DMS79 treated with DMSO at 0.1 percent for 48 hours (cell line): ENCODE data around the gene ARHGEF28.

Source experiments
- DNase-seq: peaks from one replicate; lab custom pipeline; 2025; lab: John Stamatoyannopoulos, UW

Gene ARHGEF28

DNA sequence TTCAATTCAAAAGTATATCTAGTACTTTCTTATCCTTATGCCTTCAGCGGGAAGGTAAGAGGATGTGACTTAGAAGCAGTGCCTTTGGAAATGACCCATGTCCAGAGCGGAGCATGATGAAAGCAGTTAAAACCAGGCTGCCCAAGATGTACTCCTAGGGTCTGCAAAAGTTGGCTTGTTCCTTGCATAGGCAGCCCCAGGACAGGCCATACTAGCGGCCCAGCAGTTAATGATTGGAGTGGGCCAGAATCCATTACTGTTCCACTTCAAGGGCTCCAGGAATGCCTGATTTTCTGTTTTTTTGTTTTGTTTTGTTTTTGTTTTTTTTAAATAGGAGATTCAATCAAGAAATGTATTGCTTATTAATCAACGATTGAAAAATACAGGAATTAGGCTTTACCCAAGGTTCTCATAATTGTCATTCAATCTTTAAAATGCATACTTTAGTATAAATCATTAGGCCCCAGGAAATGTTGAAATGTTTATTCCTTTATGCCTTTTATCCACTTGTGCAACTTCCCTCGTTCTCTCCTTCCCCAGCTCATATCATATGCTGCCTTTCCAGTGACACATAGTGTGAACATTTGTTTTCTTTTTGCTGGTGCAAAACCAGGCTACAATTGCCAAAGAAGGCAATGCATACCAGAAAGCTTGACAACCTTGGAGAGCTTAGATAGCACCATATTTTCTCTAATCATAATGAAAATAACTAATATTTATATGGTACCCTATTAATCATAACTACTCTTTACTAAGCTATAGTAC is 190.8 kb downstream of the ARHGEF28 start:
- no peak for DNase-seq

DNA sequence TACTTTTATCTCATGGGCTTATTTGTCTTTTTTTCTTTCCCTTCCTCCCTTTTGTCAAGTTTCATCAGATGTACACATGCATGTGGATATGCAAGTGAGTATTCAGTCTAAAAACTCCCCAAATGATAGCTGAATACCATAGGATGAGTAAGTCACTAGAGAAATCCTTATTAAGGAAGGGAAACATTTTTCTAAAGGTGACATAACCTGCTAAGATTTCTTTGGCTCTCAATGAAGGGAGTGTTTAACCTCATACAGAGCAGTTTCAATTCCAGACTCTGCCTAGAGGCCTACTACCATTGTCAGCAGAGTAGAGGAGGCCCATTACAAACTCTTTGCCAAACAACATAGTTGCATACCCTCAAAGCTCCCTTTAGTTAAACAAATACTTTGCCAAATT is 192.4 kb downstream of the ARHGEF28 start:
- DNase-seq = no peak

DNA sequence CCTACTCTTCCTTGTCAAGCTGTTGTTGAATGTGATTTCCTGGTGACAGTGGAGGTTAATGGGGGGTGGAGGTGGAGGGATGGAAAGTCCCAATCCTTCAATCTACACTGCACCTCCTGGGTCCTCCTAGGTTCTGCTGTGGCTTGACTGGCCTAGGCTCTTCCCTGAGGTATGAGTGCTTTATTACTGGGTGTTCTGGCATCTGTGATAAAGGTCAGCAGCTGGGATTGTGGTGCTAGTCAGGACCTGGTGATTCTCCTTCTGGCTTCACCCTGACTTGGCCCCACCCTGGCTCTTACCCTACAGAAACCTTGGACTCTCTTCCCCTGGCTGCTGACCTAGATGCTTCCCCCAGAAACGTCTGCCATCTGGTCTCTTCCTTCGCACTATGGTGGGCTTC is 194.3 kb downstream of the ARHGEF28 start:
- DNase-seq = no peak

DNA sequence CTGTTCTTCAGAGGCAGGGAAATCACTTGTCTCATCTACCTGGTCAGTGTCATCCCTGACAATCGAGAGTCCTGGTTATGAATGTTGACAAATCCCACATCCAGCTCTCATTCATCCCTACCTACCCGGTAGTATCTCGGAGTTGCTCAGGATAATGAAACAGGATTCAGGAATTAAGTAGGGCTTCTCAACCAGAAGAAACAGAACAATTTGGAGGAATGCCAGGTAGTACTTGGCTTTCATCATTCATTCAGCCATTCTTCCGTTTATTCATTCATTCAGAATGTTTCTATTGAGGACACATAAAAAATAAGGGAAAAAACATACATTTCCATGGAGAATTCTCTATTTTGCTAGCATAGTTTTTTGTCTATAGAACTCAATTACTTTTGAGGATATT is 195.0 kb downstream of the ARHGEF28 start:
- DNase-seq = no peak

DNA sequence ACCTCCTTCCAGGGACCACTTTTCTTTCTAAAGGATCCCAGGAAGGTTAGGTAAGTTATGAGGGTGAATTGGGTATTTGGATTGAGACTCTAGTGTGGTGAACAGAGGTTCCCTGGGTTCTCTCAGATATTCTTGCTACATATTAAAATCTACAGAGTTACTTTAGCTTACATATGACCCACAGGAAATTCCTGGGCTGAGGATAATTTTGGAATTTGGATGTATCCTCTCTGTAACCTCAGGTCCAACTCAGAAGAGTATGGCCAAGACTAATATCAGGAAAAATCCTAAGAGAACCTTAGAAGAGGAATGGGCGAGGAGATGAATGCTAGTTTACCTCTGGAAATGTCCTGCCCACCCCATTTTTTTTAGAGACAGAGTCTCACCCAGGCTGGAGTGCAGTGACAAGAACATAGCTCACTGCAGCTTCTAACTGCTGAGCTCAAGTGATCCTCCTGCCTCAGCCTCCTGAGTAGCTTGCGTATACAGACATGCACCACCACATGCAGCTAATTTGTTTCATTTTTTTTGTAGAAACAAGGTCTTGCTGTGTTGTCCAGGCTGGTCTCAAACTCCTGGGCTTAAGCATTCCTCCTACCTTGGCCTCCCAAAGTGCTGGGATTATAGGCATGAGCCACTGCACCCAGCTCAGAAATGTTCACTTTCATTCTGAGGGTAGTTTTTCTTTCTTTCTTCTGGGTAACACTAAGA is 196.4 kb downstream of the ARHGEF28 start:
- no peak for DNase-seq

DNA sequence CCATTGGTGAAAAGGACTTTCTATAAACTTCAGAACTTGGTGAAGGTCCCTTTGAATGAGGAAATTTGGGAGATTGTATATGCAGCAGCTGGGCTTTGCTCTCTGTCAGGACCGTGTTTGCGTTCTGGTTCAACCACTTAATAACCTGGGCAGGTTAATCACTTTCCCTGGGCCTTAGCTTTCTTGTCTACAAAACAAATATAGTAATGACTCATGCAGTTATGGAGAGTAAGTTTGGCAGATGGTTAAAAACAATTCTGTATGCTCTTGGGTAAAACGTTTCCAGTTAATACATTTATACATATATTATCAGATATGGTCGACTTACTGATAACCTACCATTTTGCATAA is 197.0 kb downstream of the ARHGEF28 start:
- DNase-seq = peak; percentile 25

DNA sequence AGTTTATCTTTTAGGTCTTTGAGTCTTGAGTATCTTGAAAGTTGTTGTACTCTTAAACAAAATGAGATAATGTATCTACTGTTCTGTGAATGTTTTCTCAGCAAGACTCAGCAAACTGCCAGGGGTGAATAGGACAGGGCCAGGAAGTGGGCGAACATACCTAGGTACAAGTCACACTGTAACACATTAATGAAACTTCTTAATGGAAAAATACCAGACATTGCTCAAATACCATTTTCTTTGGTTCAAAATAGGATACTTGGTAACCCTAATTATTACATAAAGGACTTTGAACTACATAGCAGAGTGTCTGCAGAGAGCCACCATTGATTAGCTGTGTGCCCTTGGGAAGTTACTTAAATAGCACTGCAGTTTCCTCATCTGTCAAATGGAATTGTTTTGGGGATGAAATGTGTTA is 197.5 kb downstream of the ARHGEF28 start:
- no peak for DNase-seq

DNA sequence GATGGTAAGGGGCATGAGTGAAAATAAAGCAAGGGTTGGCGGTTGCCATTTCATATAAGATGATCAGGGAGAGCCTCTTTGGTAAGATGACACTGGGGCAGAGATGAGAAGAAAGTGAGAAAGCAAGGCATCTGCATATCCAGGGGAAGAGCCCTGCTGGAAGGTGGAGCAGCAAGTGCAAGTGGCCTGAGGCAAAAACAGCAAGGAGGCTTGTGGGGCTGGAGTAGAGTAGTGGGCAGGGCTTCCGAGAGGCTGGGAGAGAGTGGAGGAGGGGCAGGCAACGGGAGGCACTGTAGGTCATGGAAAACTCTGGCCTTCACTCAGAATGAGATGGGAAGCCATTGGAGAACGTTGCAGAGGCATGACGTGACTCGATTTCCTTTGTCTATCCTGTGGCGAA is 199.2 kb downstream of the ARHGEF28 start:
- no peak for DNase-seq

DNA sequence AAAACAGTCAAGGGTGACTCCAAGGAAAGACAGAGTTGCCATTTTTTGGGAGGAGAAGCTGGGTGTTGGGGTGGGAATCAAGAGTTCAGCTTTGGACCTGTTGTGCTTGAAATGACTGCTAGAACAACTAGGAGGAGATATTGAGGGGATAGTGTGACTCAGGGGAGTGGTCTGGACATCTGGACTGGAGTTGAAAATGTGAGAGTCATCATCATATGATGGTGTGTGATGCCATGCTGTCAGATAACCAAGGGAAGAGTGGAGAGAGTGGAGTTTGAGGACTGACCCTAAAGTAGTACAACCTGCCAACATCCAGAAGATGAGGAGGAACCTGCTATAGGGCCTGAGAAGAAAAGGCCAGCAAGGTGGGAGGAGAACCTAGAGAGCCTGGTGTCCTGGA is 199.7 kb downstream of the ARHGEF28 start:
- DNase-seq = no peak

DNA sequence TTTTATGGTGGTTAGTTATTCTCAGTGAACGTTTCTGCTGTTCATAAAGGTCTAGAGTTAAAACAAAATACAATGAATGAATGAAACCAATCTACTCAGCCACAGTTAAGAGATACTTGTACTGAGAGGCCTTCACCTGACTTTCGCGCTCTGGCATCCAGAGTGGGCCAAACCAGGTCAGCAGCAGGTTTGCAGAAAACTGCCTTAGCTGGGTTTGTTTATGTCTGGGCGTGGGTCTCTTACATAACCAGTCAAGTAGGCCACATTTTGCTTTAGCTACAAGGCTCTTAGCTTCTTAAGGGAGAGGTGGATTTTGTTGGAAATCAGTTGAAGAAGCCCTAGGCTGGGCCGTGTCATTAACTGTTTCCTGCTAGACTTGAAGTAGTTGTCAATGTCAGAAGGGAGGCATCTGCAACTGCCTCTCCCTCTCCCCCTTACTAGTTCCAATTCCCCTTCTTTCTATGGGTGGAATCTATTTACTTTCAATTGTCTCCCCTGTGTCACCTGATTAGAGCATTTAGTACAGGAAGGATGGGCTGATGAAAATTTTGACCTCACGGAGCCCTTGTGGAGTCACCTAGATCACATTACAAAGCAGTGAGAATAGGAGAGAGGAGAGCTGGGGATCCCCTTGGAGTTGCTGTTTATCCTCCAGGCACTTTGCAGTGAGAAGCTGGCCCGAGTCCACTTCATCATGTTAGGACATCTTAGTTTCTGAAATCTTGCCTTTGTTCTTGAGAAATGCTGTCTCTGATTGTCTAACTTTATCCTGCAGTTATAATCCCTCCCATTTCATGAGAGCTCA is 200.5 kb downstream of the ARHGEF28 start:
- DNase-seq = peak; percentile 48

DNA sequence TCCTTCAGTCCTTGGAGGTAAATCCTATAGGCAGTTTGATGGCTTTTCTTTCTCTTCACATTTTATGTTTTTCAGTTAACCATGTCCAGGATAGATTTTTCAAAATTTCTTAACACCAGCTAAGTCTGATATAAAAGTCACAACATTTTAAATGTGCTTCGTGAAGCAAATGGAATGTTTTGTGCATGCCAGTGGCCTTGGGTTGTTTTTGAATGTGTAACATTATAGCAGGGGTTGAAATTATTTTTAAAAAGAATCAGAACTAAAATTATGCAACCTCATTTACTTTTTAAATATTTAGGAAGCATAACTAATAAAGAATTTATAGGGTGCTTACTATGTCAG is 201.1 kb downstream of the ARHGEF28 start:
- no peak for DNase-seq

DNA sequence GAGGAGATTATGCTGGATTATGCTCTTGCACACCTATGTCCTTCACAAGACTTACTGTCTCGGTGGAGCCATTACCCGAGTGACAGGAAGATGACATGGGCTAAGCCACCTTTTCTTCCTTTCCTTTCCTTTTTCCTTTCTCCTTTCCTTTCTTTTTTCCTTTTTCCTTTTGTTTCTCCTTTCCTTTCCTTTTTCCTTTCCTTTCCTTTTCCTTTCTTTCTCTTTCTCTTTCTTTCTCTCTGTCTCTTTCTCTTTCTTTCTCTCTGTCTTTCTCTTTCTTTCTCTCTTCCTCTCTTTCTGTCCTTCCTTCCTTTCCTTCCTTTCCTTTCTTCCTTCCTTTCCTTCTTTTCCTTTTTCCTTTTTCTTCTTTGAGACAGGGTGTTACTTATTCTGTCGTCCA is 202.5 kb downstream of the ARHGEF28 start:
- DNase-seq = no peak

DNA sequence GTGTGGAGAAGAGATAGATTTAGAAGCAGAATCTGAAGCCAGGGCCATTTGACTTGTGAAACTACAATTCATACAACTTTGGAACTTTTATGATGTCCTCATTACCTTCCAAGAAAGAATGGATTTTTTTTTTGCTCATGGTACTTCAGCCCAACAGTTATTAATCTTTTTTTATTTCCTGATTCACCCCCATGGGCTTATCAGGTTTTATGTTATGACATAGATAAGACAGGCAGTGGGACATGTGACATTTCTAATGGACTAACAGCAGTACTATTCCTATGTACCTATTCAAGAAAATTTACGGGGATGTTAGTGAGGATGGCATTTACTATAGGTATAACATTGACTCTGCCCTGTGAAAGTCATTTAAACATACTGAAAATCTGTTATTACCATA is 204.7 kb downstream of the ARHGEF28 start:
- no peak for DNase-seq

DNA sequence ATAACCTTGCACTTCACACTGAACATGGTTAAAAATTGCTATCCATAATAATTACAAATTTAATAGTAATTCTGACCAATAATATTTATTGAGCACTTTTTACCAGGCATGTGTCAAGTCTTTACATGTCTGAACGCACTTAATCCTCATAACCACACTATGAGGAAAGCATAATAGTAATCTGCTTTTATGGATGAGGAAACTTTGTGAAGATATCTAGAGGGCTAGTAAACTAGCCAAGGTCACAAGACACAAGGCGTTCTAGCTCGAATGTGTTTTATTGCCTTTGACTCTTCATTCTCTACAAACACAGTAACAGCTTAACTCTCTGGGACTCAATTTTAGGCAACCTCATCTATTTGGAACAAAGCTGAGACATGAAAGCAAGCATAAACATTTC is 205.1 kb downstream of the ARHGEF28 start:
- no peak for DNase-seq

DNA sequence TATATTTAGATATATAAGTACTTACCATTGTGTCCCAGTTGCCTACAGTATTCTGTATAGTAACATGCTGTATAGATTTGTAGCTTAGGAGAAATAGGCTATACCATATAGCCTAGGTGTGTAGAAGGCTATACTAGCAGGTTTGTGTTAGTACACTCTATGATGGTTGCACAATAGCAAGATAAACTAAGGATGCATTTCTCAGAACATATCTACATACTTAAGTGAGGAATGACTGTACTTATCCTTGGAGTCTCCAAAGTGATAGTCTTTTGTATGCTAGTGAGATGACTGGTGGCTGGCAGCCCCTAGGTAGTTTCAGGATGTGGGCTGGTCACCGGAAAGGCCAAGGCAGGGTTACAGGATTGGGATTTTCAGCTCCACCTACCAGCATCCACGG is 208.7 kb downstream of the ARHGEF28 start:
- no peak for DNase-seq

DNA sequence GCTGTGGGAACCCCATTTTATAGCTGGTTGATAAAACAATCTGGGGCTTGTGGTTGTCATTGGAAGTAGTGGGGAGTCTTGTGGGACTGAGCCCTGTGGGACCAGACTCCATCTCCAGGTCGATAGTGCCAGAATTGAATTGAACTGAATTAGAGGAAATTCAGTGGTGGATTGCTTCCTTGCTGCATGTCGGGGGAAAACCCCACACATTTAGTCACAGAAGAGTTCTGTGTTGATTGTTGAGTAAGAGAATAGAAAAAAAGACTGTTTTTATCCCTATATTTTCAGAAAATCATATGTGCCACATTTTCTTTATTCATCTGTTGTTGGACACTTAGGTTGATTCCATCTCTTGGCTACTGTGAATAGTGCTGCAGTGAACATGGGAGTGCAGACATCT is 209.7 kb downstream of the ARHGEF28 start:
- no peak for DNase-seq

DNA sequence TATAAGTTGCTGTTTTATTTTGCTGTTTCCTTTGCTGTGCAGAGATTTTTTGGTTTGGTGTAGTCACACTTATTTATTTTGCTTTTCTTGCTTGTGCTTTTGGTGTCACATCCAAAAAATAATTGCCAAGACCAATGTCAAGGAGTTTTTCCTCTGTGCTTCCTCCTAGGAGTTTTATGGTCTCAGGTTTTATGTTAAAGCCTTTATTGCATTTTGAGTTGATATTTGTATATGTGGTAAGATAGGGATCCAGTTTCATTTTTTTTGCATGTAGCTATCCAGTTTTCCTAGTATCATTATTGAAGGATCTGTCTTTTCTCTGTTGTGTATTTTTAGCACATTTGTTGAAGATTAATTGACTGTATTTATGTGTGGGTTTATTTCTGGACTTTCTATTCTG is 210.6 kb downstream of the ARHGEF28 start:
- no peak for DNase-seq

DNA sequence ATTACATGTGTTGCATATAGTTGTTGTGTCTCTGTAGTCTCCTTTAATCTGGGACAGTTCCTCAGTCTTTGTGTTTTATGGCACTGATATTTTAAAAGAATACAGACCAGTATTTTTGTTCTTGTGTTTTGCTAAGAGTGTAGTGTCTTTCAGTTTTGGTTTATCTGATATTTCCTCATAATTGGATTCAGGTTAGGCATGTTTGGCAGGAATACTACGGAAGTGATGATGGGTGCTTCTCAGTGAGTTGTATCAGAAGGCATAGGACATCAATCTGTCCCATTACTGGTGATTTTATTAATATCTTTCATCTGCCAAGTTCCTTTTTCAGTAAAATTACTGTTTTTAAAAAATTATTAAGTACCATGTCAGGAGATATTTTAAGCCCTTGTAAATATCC is 212.9 kb downstream of the ARHGEF28 start:
- no peak for DNase-seq

DNA sequence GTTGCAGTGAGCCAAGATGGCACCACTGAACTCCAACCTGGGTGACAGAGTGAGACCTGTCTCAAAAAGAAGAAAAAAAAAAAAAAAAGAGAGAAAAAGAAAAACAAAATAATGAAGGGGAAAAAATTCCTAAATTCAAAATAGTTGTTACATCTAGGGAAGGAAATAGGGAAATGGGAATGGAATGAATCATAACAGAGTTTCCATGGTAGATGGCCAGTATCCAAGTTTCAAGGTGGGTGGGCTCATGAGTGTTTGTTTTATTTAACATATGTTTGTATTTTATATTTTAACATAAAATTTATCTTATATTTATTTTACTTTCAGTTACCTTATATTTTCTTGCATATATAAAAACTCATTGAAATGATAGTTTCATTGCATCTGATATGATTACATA is 215.6 kb downstream of the ARHGEF28 start:
- no peak for DNase-seq

DNA sequence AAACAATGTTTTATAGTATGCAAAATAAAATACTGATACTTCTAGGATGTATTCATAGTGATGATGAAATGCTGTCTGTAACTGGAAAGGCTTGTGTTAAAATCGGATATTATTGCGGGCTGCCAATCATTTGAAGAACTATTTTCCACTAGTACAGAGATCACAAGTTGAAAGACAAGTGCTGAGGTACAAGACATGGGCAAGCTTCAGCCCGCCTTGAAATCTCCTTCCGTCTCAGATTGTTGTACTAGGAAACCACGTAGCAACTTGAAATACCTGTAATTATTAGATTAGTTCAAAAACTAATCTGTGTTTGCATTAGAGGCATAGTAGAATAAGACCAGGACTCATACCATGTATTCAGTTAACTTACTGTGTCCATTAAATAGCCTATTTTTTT is 218.2 kb downstream of the ARHGEF28 start:
- no peak for DNase-seq

DNA sequence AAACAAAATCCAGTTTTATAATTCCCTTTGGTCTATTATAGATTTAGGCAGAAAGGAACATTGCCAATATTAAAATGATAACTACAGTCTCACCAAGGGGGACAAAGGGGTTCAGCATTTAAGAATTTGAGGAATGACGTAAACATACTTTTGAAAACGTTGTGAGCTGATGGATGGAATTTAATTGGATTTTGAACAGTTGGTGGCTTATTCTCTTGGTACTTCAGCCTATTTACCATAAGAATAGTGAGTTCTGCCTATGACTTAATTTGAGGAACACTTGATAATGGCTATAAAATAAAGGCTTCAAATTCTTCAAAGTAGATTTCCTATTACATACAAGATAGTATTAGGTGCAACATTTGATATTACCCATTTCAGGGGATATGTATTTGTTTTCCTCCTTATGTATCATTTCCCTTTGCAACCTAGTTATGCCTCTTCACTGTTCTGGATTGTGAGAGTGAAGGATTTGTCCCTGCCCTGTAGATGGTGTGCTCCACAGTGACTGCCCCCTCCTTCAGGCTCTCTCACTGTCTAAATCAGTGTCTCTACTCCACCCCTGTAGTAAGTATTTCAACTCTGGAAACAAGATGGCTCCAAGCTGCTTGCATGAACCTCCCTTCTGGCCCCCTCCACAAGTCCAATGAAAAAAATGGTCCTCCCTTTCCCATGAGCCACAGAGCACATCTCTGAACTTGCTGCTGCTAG is 225.6 kb downstream of the ARHGEF28 start:
- DNase-seq = no peak

DNA sequence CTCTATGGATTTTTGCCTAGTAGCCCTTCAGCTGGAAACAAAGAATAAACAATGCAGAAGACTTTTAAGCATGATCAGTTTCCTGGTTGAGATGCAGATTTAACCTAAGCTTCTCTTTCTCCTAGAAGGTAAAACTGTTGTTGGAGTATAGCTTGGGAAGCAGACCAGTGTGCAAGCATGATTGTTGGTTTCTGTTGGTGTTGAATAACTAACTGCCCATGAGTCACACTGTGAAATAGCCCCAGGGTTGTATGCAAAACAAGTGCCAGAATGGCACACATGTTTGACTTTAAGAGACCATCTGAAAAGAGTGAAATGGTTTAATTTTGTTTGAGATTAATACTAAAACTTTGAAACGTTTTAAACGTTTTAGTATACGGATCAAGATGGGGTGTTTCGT is 227.1 kb downstream of the ARHGEF28 start:
- no peak for DNase-seq

DNA sequence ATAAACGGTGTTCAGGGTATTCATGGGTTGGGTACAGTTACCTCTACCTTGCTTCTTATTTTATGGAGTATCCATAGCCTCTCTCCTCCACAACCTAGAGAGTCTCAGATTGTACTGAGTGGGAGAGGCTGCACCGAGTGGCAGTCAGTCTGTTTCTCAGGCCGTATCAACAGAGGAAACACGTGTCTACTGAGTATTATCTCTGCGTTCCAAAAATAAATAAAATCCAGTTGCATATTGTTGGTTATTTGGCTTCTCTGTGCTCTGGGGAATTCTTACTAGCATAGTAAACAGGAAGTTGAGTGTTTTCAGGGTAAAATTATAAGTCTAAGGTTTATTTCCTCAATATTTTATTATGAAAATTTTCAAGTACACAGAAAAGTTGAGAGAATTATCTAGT is 231.0 kb downstream of the ARHGEF28 start:
- DNase-seq = no peak
